NCI-H345 treated with DMSO at 0.1 percent for 48 hours (cell line): ENCODE results near the gene WDR20.

ENCODE experiments used
- DNase-seq: peaks from one replicate; lab custom pipeline; 2025; ENCODE audit not compliant: unreplicated experiment; lab: John Stamatoyannopoulos, UW

The WDR20 gene

GRCh38 chr14:102195446-102195845 is 55.7 kb downstream of the WDR20 start:
- no peak for DNase-seq

GRCh38 chr14:102196039-102196901 is 56.6 kb downstream of the WDR20 start:
- no peak for DNase-seq

- no peak for DNase-seq
Measured at GRCh38 chr14:102196902-102197230, 57.2 kb downstream of the WDR20 start.

- no peak for DNase-seq
Measured at GRCh38 chr14:102197317-102197853, 57.7 kb downstream of the WDR20 start.

GRCh38 chr14:102200690-102201352 is 61.1 kb downstream of the WDR20 start:
- DNase-seq, result no peak

GRCh38 chr14:102201353-102201738 is 61.6 kb downstream of the WDR20 start:
- no peak for DNase-seq

- no peak for DNase-seq
Measured at GRCh38 chr14:102201776-102202175, 62.1 kb downstream of the WDR20 start.

- no peak for DNase-seq
Measured at GRCh38 chr14:102202944-102203343, 63.2 kb downstream of the WDR20 start.

- DNase-seq, result no peak
Measured at GRCh38 chr14:102203382-102203781, 63.7 kb downstream of the WDR20 start.

GRCh38 chr14:102205560-102205959 is 65.9 kb downstream of the WDR20 start:
- DNase-seq, result no peak

GRCh38 chr14:102206918-102207317 is 67.2 kb downstream of the WDR20 start:
- no peak for DNase-seq

- no peak for DNase-seq
Measured at GRCh38 chr14:102207831-102208365, 68.2 kb downstream of the WDR20 start.

GRCh38 chr14:102208741-102209140 is 69.0 kb downstream of the WDR20 start:
- no peak for DNase-seq

GRCh38 chr14:102209224-102209966 is 69.7 kb downstream of the WDR20 start:
- DNase-seq, result no peak

GRCh38 chr14:102210421-102211042 is 70.8 kb downstream of the WDR20 start:
- DNase-seq, result no peak

- DNase-seq, result no peak
Measured at GRCh38 chr14:102211240-102211639, 71.5 kb downstream of the WDR20 start.

GRCh38 chr14:102212356-102212755 is 72.7 kb downstream of the WDR20 start:
- DNase-seq, result no peak

- DNase-seq, result no peak
Measured at GRCh38 chr14:102212845-102213244, 73.1 kb downstream of the WDR20 start.

GRCh38 chr14:102213470-102213869 is 73.8 kb downstream of the WDR20 start:
- no peak for DNase-seq

GRCh38 chr14:102213984-102214658 is 74.4 kb downstream of the WDR20 start:
- no peak for DNase-seq
